ENCODE data around the gene FBXL3. TPM values are rescaled to one million over a fixed set of nuclear protein-coding genes. Genes with fewer than 3 reads are reported as not detected.

The FBXL3 gene
- 36.3 and 46.5 TPM in 2 replicates for total RNA-seq
- 14.0 TPM for polyA plus RNA-seq (2012)

- peak; percentile 85 for DNase-seq (ENCODE audit: low read depth)
Measured at GRCh38 chr13:77026861-77027621, at the start of gene FBXL3. Gene FBXL3, minus strand, starts transcription at chr13:77027159. Its CDS starts 5,299 bp downstream, at chr13:77021860.

GRCh38 chr13:77067519-77067918, 40.6 kb upstream of the FBXL3 start:
- peak; percentile 19 for DNase-seq (ENCODE audit: low read depth)

GRCh38 chr13:77065461-77066147, 38.6 kb upstream of the FBXL3 start:
- no peak for DNase-seq (ENCODE audit: low read depth)

- DNase-seq (ENCODE audit: low read depth), result no peak
Measured at GRCh38 chr13:77062097-77062496, 35.1 kb upstream of the FBXL3 start.

GRCh38 chr13:77061362-77061761, 34.4 kb upstream of the FBXL3 start:
- DNase-seq (ENCODE audit: low read depth), result peak; percentile 5

- no peak for DNase-seq (ENCODE audit: low read depth)
Measured at GRCh38 chr13:77056886-77057285, 29.9 kb upstream of the FBXL3 start.

- DNase-seq (ENCODE audit: low read depth), result peak; percentile 7
Measured at GRCh38 chr13:77056382-77056781, 29.4 kb upstream of the FBXL3 start.

- no peak for DNase-seq (ENCODE audit: low read depth)
Measured at GRCh38 chr13:77055158-77055557, 28.2 kb upstream of the FBXL3 start.

- DNase-seq (ENCODE audit: low read depth), result no peak
Measured at GRCh38 chr13:77053192-77053591, 26.2 kb upstream of the FBXL3 start.

GRCh38 chr13:77048681-77049080, 21.7 kb upstream of the FBXL3 start:
- peak; percentile 11 for DNase-seq (ENCODE audit: low read depth)

GRCh38 chr13:77047649-77048343, 20.8 kb upstream of the FBXL3 start:
- DNase-seq (ENCODE audit: low read depth), result no peak

- DNase-seq (ENCODE audit: low read depth), result no peak
Measured at GRCh38 chr13:77042566-77043177, 15.7 kb upstream of the FBXL3 start.

GRCh38 chr13:77040835-77041234, 13.9 kb upstream of the FBXL3 start:
- DNase-seq (ENCODE audit: low read depth), result no peak

- no peak for DNase-seq (ENCODE audit: low read depth)
Measured at GRCh38 chr13:77040076-77040475, 13.1 kb upstream of the FBXL3 start.

- no peak for DNase-seq (ENCODE audit: low read depth)
Measured at GRCh38 chr13:77038907-77039480, 12.0 kb upstream of the FBXL3 start.

GRCh38 chr13:77036279-77036678, 9.3 kb upstream of the FBXL3 start:
- DNase-seq (ENCODE audit: low read depth), result no peak

GRCh38 chr13:77034881-77035280, 7.9 kb upstream of the FBXL3 start:
- no peak for DNase-seq (ENCODE audit: low read depth)

- no peak for DNase-seq (ENCODE audit: low read depth)
Measured at GRCh38 chr13:77033717-77034302, 6.9 kb upstream of the FBXL3 start.

GRCh38 chr13:77031656-77032243, 4.8 kb upstream of the FBXL3 start:
- no peak for DNase-seq (ENCODE audit: low read depth)

GRCh38 chr13:77029436-77029835, 2.5 kb upstream of the FBXL3 start:
- no peak for DNase-seq (ENCODE audit: low read depth)
